ENCODE measurements around the gene KNCN. TPM values are rescaled to one million over a fixed set of nuclear protein-coding genes. Genes with fewer than 3 reads are reported as not detected.
A peak's percentile ranks its signal among the peaks of the same experiment; 100 is the strongest.

The KNCN gene
- total and polyA plus RNA-seq, 3 donors from 2014 or later, result 0.43 to 4.0 (median 0.47) TPM

DNA sequence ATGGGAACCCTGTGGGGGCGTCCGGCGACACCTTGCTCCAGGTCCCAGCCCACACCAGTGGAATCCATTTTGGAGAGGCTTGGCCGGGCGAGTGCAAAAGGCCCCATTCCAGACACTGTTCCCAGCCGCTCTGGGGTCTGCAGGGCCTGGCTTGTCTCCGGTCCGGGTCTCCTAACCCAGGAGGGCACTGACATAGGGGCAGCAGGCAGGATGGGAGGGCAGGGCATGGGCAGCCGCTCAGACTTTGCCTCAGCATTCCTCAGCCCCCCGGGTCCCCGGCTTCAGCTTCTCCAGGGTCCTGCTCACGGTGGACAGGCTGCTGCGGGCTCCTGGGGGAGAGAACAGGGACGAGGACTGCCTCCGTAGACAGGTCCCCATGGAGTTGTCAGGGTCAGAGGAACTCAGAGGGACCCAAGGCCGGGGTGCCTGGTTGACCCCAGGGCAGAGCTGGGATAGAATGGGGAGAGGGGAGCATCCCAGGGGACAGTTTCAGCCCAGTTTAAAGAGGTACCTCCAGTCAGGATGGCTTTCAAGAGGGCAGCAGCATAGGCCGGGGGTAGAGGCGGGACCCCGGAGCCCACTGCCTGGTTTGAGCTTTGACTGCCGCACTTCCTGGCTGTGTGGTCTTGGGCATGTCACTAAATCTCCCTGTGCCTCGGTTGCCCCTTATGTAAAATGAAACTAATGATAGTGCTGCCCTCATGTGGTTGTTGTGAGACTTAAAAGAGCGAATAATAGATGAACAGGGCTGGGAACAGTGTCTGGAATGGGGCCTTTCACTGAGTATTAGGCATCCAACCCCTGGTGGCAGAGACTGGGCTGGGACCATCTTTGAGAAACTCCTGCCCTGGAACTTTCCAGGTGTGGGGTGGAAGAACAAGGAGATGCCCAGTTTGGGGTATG, 3.7 kb downstream of the KNCN start:
- no peak for DNase-seq
- H3K27me3 ChIP-seq, result no peaks in the 10 kb centered on the region

GRCh38 chr1:46546210-46546609, 5.2 kb downstream of the KNCN start:
- Histone ChIP-seq H3K4me1 (no peaks in the 10 kb centered on the region), H3K27me3 (no peaks in the 10 kb centered on the region), H3K9me3 (no peaks in the 10 kb centered on the region), H3K4me3 (no peak overlapping the region), H3K27ac (no peak overlapping the region), H3K36me3 (ENCODE audit: low read depth, missing control alignments) (no peaks in the 10 kb centered on the region)
- intact Hi-C loops (cut with DNase I; ENCODE audit: low total_unique reads), result no loop called here
- TF ChIP-seq POLR2A (IDR thresholded peaks at IDR 0.05) (no peak), CTCF (IDR thresholded peaks at IDR 0.05) (no peak)
- 70 to 76% methylated on average over 5 of the region's 5 CpGs for WGBS, 2 donors
- no peak for DNase-seq

More for the DNA sequence above, 3.7 kb downstream of the KNCN start:
- intact Hi-C loops (cut with DNase I; ENCODE audit: low total_unique reads), result no loop called here
- H3K36me3 ChIP-seq (ENCODE audit: low read depth, missing control alignments), result no peaks in the 10 kb centered on the region
- peak in 2 of 3 experiments; percentile 18 to 20 for TF ChIP-seq CTCF (IDR thresholded peaks at IDR 0.05)
- TF ChIP-seq POLR2A (IDR thresholded peaks at IDR 0.05), result no peak
- H3K9me3 ChIP-seq, result no peaks in the 10 kb centered on the region
- H3K4me1 ChIP-seq, result no peaks in the 10 kb centered on the region
- WGBS, 2 donors, result 78 to 87% methylated on average over 8 to 22 of the region's 22 CpGs
- H3K27ac ChIP-seq, result no peak overlapping the region
- H3K4me3 ChIP-seq, result no peak overlapping the region

- H3K36me3 ChIP-seq (ENCODE audit: low read depth, missing control alignments), result no peaks in the 10 kb centered on the region
- intact Hi-C loops (cut with DNase I; ENCODE audit: low total_unique reads), result no loop called here
- WGBS, 2 donors, result 74 to 81% methylated on average over 3 of the region's 3 CpGs
- no peak overlapping the region for H3K4me3 ChIP-seq
- no peaks in the 10 kb centered on the region for H3K9me3 ChIP-seq
- TF ChIP-seq POLR2A (IDR thresholded peaks at IDR 0.05) (no peak), CTCF (IDR thresholded peaks at IDR 0.05) (no peak)
- DNase-seq, result no peak
- no peak overlapping the region for H3K27ac ChIP-seq
- H3K27me3 ChIP-seq, result no peaks in the 10 kb centered on the region
- no peaks in the 10 kb centered on the region for H3K4me1 ChIP-seq
These were observed 5.7 kb downstream of the KNCN start for GRCh38 chr1:46545784-46546183.

- TF ChIP-seq CTCF (IDR thresholded peaks at IDR 0.05) (no peak), POLR2A (IDR thresholded peaks at IDR 0.05) (no peak)
- WGBS, 2 donors, result 37 to 41% methylated on average over 5 of the region's 5 CpGs
- Histone ChIP-seq H3K4me1 (no peaks in the 10 kb centered on the region), H3K27me3 (no peaks in the 10 kb centered on the region), H3K4me3 (peak overlapping the region in 1 of 2 donors; percentile 53), H3K36me3 (ENCODE audit: low read depth, missing control alignments) (no peaks in the 10 kb centered on the region), H3K9me3 (no peaks in the 10 kb centered on the region), H3K27ac (no peak overlapping the region)
- DNase-seq, result no peak
- intact Hi-C loops (cut with DNase I; ENCODE audit: low total_unique reads), result no loop called here
These were observed 6.7 kb downstream of the KNCN start for GRCh38 chr1:46544561-46545240.

All from testis (tissue), 3 donors.